Raji (cell line): ENCODE measurements around the gene PXDN.

Source experiments
- POLR2A ChIP-seq: IDR thresholded peaks from 2 replicates; pipeline ENCODE4 v1.6.1; 2011; ENCODE audit warnings: low read depth, low read length, control low read depth; ENCODE audit not compliant: insufficient read depth

PXDN gene

GRCh38 chr2:1640301-1641135 is 103.8 kb downstream of the PXDN start:
- no peak for TF ChIP-seq POLR2A

- TF ChIP-seq POLR2A: no peak
Measured at GRCh38 chr2:1639086-1639858, 105.0 kb downstream of the PXDN start.

- TF ChIP-seq POLR2A: no peak
Measured at GRCh38 chr2:1638281-1638860, 105.9 kb downstream of the PXDN start.

GRCh38 chr2:1636791-1637415 is 107.4 kb downstream of the PXDN start:
- no peak for TF ChIP-seq POLR2A

- TF ChIP-seq POLR2A: no peak
Measured at GRCh38 chr2:1635823-1636222, 108.5 kb downstream of the PXDN start.

- no peak for TF ChIP-seq POLR2A
Measured at GRCh38 chr2:1634681-1635341, 109.5 kb downstream of the PXDN start.

- no peak for TF ChIP-seq POLR2A
Measured at GRCh38 chr2:1633936-1634587, 110.3 kb downstream of the PXDN start.

DNA sequence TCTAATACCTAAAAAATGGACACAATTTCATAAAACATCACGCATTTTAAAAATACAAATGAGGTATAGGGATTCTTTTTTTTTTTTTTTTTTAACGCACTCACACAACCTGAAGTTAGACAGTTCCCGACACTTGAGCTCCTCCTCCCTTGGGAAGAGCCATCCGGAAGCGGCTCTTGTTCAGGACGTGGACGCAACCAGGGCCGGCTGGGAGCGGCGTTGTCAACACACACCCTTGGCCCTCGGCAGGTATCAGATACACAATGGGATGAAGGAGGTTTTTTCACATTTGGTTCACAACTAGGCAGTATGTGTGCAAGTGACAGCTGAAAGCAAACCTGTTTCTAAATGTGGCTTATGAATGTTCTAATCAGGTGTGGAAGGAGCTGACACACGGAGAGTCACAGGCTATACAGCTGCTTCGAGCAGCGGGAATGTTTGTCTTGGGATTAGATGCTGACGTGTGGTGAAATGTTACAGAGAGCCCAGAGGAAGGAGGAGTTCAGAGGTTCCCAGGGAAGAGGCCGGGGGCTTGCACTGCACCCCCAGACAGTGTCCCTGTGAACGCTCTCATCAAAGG is 111.1 kb downstream of the PXDN start:
- TF ChIP-seq POLR2A: no peak

DNA sequence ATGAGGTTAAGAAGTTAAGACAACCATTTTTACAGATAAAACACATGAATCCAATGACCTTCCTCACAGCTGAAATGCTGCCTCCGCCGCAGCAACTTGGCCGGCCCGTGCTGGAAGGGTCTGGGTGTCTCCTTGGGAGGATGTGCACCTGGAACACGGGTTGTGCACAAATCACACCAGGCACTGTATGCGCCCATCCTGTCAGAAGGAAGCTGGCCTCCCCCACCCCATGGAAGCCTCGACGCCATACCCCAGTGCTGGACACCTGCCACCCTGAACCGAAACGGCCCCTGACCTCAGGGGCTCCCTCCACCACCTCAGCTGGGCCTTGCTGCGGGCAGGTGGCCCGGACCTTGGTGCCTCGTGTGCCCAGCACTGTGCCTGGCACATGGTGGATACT is 111.8 kb downstream of the PXDN start:
- no peak for TF ChIP-seq POLR2A

- no peak for TF ChIP-seq POLR2A
Measured at GRCh38 chr2:1632002-1632348, 112.3 kb downstream of the PXDN start.

- no peak for TF ChIP-seq POLR2A
Measured at GRCh38 chr2:1631292-1632001, 112.9 kb downstream of the PXDN start.

GRCh38 chr2:1628893-1629292 is 115.4 kb downstream of the PXDN start:
- no peak for TF ChIP-seq POLR2A

DNA sequence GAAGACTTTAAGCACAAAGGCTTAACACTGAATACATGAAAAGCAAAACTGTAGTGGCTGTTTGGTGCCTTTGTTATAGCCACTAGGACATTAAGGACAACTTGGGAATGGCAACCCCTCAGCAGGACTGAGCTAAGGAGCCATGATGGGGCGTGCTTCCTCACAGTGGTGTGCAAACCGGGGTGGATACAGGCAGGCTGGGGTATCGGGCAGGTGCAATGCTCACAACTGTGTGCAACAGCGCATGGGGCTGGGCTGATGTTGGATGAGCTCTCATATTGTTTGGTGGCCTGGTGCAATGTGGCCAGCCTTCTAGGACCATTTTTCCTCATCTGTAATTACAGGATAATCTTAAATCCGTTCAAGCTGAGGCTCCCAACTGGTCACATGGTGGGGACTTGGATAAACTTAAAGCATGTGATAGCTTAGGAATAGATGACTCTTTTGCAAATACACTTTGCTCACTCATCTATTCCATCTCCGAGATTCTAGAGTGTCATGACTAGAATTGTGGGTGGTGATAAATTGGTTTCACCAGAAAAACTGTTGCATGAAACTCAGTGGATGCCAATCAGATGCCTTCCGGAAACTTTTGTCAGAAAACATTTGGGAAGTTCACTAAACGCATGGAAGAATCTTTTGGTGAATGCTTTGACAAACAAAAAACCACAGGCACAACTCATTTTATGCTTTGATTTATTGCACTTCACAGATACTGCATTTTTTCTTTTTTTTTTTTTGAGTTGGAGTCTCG is 116.5 kb downstream of the PXDN start:
- TF ChIP-seq POLR2A: no peak
